Sigmoid colon (tissue), 4 donors: ENCODE measurements around the gene CLHC1.

ENCODE experiments used
- CTCF ChIP-seq, 4 experiments: fragments of 450-650 bp in 3 of 4; fragments of 200-600 bp in 1 of 4; IDR thresholded peaks; one replicate each; pipeline ENCODE4 v1.5.1; 2016 to 2019; ENCODE audit warnings: antibody characterized with exemption in 4 of 4, mild to moderate bottlenecking in 3 of 4, moderate library complexity in 2 of 4
- EP300 ChIP-seq, 4 donors: sonication (generic); formaldehyde crosslinking; IDR thresholded peaks; one replicate each; pipeline ENCODE4 v1.6.1; 2017; ENCODE audit warnings: antibody characterized with exemption in 4 of 4
- POLR2A ChIP-seq, 2 donors: fragments of 450-650 bp; IDR thresholded peaks; one replicate each; pipeline ENCODE4 v1.6.1; 2016; ENCODE audit warnings: antibody characterized with exemption in 2 of 2, mild to moderate bottlenecking in 2 of 2, moderate library complexity in 2 of 2
- POLR2AphosphoS5 ChIP-seq, 4 donors: sonication (generic); formaldehyde crosslinking; IDR thresholded peaks; one replicate each; pipeline ENCODE4 v1.6.1; 2017; ENCODE audit warnings: antibody characterized with exemption in 4 of 4

- TF ChIP-seq CTCF (IDR thresholded peaks at IDR 0.05) (no peak), POLR2A (IDR thresholded peaks at IDR 0.05) (no peak), EP300 (IDR thresholded peaks at IDR 0.05) (no peak), POLR2AphosphoS5 (IDR thresholded peaks at IDR 0.05) (no peak)
Observed at GRCh38 chr2:55229221-55229620, 2.9 kb downstream of the CLHC1 start.
